ENCODE data around the gene ABLIM2.

The ABLIM2 gene

DNA sequence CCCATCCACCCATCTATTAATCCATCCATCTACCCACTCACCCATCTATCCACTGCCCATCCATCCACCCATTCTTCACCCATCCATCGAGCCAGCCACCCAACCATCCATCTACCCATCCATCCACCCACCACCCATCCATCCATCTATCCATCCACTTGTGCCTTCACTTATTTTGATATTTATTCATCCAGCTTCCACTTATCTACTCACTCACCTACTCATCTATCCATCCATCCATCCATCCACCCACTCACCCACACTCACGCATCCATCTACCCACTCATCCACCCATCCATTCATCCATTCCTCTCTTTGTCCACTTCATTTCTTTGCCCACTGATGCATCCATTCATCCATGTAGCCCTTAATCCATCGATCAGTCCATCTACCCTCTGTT lies 146.1 kb downstream of the ABLIM2 start:
- H3K36me3 ChIP-seq (replicated peaks; ENCODE audit: insufficient read depth, low read length) = no peaks in the 10 kb centered on the region
- H3F3A ChIP-seq (ENCODE audit: insufficient read depth, low read length) = no peaks in the 10 kb centered on the region

DNA sequence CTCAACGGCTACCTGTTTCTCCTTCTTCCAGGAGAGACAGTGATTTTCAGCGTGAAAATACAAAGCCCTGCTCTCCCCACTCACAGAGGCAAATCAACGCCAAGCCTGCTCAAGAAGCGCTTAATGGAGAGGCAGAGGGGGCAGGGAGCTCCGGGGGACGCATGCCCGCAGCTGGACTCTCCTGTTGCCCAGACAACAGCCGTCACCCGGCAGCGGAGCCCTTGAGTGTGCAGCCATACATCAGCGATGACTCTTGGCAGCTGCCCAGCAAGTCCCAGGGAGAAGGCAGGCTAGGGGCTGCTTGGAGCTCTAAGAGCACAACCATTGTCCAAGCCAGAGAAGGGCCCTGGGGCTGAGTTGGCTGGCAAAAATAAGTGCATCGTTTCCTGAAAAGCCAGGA lies 148.0 kb downstream of the ABLIM2 start:
- Histone ChIP-seq H3K4me1 (ENCODE audit: low read length) (no peaks in the 10 kb centered on the region), H3K9me3 (replicated peaks; ENCODE audit: insufficient read depth, low read length) (no peaks in the 10 kb centered on the region), H3K27ac (ENCODE audit: low read length) (no peak overlapping the region), H3K36me3 (replicated peaks; ENCODE audit: insufficient read depth, low read length) (no peaks in the 10 kb centered on the region), H3K4me3 (ENCODE audit: low read length) (no peak overlapping the region), H4K20me1 (ENCODE audit: insufficient read depth, low read length) (no peaks in the 10 kb centered on the region), H3K9ac (ENCODE audit: low read length) (no peak overlapping the region), H3K79me2 (ENCODE audit: low read length) (no peaks in the 10 kb centered on the region), H2AFZ (ENCODE audit: low read length) (no peak overlapping the region), H3K27me3 (replicated peaks; ENCODE audit: insufficient read depth, low read length) (peaks cover 95% of the 10 kb centered on the region), H3F3A (ENCODE audit: insufficient read depth, low read length) (no peaks in the 10 kb centered on the region), H3K4me2 (ENCODE audit: low read depth, low read length) (no peak overlapping the region), H3K9me2 (replicated peaks; ENCODE audit: insufficient read depth, low read length) (no peaks in the 10 kb centered on the region)
- TF ChIP-seq EZH2 (optimal IDR thresholded peaks at IDR 0.05; ENCODE audit: low read depth, low read length) = no peak
- no peak for TF ChIP-seq EZH2phosphoT487 (IDR thresholded peaks at IDR 0.05; ENCODE audit: low read length)
- TF ChIP-seq, protein P1, sequence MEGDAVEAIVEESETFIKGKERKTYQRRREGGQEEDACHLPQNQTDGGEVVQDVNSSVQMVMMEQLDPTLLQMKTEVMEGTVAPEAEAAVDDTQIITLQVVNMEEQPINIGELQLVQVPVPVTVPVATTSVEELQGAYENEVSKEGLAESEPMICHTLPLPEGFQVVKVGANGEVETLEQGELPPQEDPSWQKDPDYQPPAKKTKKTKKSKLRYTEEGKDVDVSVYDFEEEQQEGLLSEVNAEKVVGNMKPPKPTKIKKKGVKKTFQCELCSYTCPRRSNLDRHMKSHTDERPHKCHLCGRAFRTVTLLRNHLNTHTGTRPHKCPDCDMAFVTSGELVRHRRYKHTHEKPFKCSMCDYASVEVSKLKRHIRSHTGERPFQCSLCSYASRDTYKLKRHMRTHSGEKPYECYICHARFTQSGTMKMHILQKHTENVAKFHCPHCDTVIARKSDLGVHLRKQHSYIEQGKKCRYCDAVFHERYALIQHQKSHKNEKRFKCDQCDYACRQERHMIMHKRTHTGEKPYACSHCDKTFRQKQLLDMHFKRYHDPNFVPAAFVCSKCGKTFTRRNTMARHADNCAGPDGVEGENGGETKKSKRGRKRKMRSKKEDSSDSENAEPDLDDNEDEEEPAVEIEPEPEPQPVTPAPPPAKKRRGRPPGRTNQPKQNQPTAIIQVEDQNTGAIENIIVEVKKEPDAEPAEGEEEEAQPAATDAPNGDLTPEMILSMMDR (IDR thresholded peaks at IDR 0.05; ENCODE audit: low read length) = no peak
- DNase-seq = no peak

More for the DNA sequence above, 146.1 kb downstream of the ABLIM2 start:
- Histone ChIP-seq H3K27ac (ENCODE audit: low read length) (no peak overlapping the region), H3K27me3 (replicated peaks; ENCODE audit: insufficient read depth, low read length) (peaks cover 94% of the 10 kb centered on the region), H3K9me3 (replicated peaks; ENCODE audit: insufficient read depth, low read length) (no peaks in the 10 kb centered on the region), H3K4me1 (ENCODE audit: low read length) (no peaks in the 10 kb centered on the region), H3K4me3 (ENCODE audit: low read length) (no peak overlapping the region), H4K20me1 (ENCODE audit: insufficient read depth, low read length) (no peaks in the 10 kb centered on the region), H3K9ac (ENCODE audit: low read length) (no peak overlapping the region), H2AFZ (ENCODE audit: low read length) (no peak overlapping the region), H3K79me2 (ENCODE audit: low read length) (no peaks in the 10 kb centered on the region), H3K9me2 (replicated peaks; ENCODE audit: insufficient read depth, low read length) (no peaks in the 10 kb centered on the region), H3K4me2 (ENCODE audit: low read depth, low read length) (no peak overlapping the region)
- no peak for TF ChIP-seq EZH2 (optimal IDR thresholded peaks at IDR 0.05; ENCODE audit: low read depth, low read length)
- TF ChIP-seq, protein P1 (IDR thresholded peaks at IDR 0.05; ENCODE audit: low read length) = no peak
- TF ChIP-seq EZH2phosphoT487 (IDR thresholded peaks at IDR 0.05; ENCODE audit: low read length) = no peak
- no peak for DNase-seq

DNA sequence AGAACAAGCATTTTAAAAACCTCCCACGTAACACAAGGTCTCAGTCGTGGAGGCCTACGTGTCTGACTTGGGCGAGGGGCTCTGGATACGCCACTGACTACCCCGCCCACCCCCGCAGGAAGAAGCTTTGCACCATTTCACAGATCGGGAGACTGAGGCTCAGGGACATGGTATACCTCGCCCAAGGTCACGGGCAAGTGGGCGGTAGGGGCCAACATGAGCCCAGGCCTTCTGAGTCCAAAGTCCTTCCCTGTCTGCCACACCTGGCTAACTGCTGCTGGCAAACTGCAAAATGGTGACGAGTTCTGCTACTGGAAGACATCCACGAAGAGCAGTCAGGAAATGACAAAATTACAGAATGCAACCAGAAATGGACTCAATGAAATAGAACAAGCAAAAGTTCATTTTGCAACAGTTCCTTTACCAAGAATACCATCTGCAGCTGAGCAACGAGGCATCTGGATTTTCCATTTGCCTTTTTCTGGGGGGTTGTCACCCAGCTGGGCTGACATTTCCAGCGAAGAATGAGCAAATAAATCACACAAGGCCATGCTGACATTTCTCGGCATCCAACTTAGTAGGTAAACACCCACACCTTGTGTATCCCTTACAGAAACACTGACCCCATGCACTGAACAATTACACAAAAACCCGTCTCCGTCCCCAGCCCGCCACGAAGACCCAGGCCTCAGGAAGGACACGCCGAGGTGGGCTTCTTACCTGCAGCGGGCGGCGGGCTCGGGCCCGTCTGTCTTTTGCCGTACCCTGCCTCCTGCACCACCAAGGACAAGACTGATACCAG lies 148.7 kb downstream of the ABLIM2 start:
- Histone ChIP-seq H3K4me3 (ENCODE audit: low read length) (no peak overlapping the region), H3F3A (ENCODE audit: insufficient read depth, low read length) (no peaks in the 10 kb centered on the region), H3K79me2 (ENCODE audit: low read length) (no peaks in the 10 kb centered on the region), H3K27ac (ENCODE audit: low read length) (no peak overlapping the region), H3K9me2 (replicated peaks; ENCODE audit: insufficient read depth, low read length) (no peaks in the 10 kb centered on the region), H3K36me3 (replicated peaks; ENCODE audit: insufficient read depth, low read length) (no peaks in the 10 kb centered on the region), H3K9ac (ENCODE audit: low read length) (no peak overlapping the region), H3K4me1 (ENCODE audit: low read length) (no peaks in the 10 kb centered on the region), H3K9me3 (replicated peaks; ENCODE audit: insufficient read depth, low read length) (no peaks in the 10 kb centered on the region), H3K27me3 (replicated peaks; ENCODE audit: insufficient read depth, low read length) (peaks cover 95% of the 10 kb centered on the region), H4K20me1 (ENCODE audit: insufficient read depth, low read length) (no peaks in the 10 kb centered on the region), H3K4me2 (ENCODE audit: low read depth, low read length) (no peak overlapping the region), H2AFZ (ENCODE audit: low read length) (no peak overlapping the region)
- no peak for TF ChIP-seq EZH2phosphoT487 (IDR thresholded peaks at IDR 0.05; ENCODE audit: low read length)
- TF ChIP-seq, protein P1 (IDR thresholded peaks at IDR 0.05; ENCODE audit: low read length) = no peak
- no peak for DNase-seq
